C4-2B (cell line): ENCODE measurements around the gene FCGR3A.
"Not testable (repeated sequence)": the region's sequence is repeated elsewhere in the genome, so short reads cannot be mapped to it uniquely, and the experiment has no call there.

Experiments used
- ZFX ChIP-seq: fragments of 450-650 bp; IDR thresholded peaks from 2 replicates; pipeline ENCODE4 v1.6.1; 2017
- TF ChIP-seq, protein P1 (sequence below): fragments of 450-650 bp; conservative IDR thresholded peaks from 2 replicates; pipeline ENCODE4 v1.5.1; 2017; ENCODE audit warnings: mild to moderate bottlenecking

DNA sequence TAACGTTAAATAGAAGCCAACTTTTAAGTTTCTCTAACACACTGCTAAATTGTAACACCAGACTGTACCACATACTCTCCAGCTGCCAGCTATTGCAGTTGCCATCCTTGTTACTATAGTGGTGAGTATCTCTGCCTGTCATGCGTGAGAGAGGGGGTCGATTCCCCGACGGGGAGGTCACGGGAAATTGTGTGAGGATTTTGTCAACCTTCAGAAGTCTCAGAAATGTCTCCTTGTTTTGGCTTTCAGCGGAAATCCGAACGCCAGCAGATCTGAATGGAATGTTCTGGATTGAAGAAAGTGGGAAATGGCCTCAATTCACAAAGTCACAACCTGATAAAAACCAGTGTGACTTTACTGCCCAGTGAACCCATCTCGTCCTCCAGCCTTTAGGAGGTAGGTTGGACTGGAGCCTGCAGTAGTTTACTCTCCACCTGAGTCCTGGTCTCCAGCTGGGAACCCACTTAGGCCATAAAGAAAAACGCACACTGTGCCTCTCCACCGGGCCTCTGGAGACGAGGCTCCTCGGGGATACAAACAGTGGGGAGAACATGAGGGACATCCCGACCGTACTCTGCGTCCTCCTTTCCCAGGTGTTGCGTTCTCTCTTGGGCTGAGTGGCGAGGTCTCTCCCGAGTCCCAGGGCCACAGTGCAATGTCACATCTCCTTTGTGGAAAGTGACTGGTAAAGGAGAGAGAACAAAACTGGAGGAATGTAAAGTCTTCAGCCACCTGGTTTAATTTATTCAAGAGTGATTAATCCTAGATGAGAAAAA lies 26.4 kb downstream of the FCGR3A start:
- TF ChIP-seq, protein P1, sequence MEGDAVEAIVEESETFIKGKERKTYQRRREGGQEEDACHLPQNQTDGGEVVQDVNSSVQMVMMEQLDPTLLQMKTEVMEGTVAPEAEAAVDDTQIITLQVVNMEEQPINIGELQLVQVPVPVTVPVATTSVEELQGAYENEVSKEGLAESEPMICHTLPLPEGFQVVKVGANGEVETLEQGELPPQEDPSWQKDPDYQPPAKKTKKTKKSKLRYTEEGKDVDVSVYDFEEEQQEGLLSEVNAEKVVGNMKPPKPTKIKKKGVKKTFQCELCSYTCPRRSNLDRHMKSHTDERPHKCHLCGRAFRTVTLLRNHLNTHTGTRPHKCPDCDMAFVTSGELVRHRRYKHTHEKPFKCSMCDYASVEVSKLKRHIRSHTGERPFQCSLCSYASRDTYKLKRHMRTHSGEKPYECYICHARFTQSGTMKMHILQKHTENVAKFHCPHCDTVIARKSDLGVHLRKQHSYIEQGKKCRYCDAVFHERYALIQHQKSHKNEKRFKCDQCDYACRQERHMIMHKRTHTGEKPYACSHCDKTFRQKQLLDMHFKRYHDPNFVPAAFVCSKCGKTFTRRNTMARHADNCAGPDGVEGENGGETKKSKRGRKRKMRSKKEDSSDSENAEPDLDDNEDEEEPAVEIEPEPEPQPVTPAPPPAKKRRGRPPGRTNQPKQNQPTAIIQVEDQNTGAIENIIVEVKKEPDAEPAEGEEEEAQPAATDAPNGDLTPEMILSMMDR: not testable (repeated sequence)
- not testable (repeated sequence) for TF ChIP-seq ZFX
